Lower leg skin (tissue), 3 donors: ENCODE data around the gene GAD1.

ENCODE experiments used
- CTCF ChIP-seq, 3 donors: fragments of 450-650 bp; IDR thresholded peaks; one replicate each; pipeline ENCODE4 v1.5.1; 2016; ENCODE audit warnings: antibody characterized with exemption in 3 of 3, mild to moderate bottlenecking in 3 of 3, moderate library complexity in 2 of 3
- POLR2A ChIP-seq, 2 donors: fragments of 450-650 bp; IDR thresholded peaks; one replicate each; pipeline ENCODE4 v1.6.1; 2016 to 2017; ENCODE audit warnings: antibody characterized with exemption in 2 of 2, mild to moderate bottlenecking in 1 of 2, moderate library complexity in 1 of 2

- TF ChIP-seq CTCF (IDR thresholded peaks at IDR 0.05) (no peak), POLR2A (IDR thresholded peaks at IDR 0.05) (no peak)
These were observed 70.8 kb downstream of the GAD1 start for GRCh38 chr2:170887496-170887895.
